ENCODE measurements around the gene HMMR.

HMMR gene

GRCh38 chr5:163458778-163459385, 1.6 kb upstream of the HMMR start:
- TF ChIP-seq CTCF (IDR thresholded peaks at IDR 0.05) (no peak), ZFX (IDR thresholded peaks at IDR 0.05; ENCODE audit: borderline replicate concordance) (no peak)
- H3K27ac ChIP-seq, result peak overlapping the region; percentile 98

- TF ChIP-seq CTCF (IDR thresholded peaks at IDR 0.05) (no peak), ZFX (IDR thresholded peaks at IDR 0.05; ENCODE audit: borderline replicate concordance) (no peak)
Measured at GRCh38 chr5:163459462-163459818, 992 bp upstream of the HMMR start.

GRCh38 chr5:163459819-163460561, 442 bp upstream of the HMMR start, which contains the start of gene NUDCD2:
NUDCD2 (minus strand) TSS chr5:163460102; CDS start chr5:163460050, 52 bp downstream.
- TF ChIP-seq ZFX (IDR thresholded peaks at IDR 0.05; ENCODE audit: borderline replicate concordance), result no peak
- peak; percentile 36 for TF ChIP-seq CTCF (IDR thresholded peaks at IDR 0.05)
- H3K27ac ChIP-seq, result peak within 1 kb of the TSS; percentile 98

More at GRCh38 chr5:163459462-163459818, 992 bp upstream of the HMMR start:
- H3K27ac ChIP-seq, result peak overlapping the region; percentile 98

- H3K27ac ChIP-seq, result peak overlapping the region; percentile 98; the same call in 1 of the 2 replicates
- no peak for TF ChIP-seq CTCF (IDR thresholded peaks at IDR 0.05)
- TF ChIP-seq ZFX (IDR thresholded peaks at IDR 0.05; ENCODE audit: borderline replicate concordance), result no peak
Measured at GRCh38 chr5:163463063-163463435, 2.6 kb downstream of the HMMR start.

- TF ChIP-seq ZFX (IDR thresholded peaks at IDR 0.05; ENCODE audit: borderline replicate concordance) (no peak), CTCF (IDR thresholded peaks at IDR 0.05) (no peak)
- peak overlapping the region; percentile 22; the same call in 1 of the 2 replicates for H3K27ac ChIP-seq
Measured at GRCh38 chr5:163467682-163468081, 7.2 kb downstream of the HMMR start.

GRCh38 chr5:163473635-163474243, 13.3 kb downstream of the HMMR start:
- TF ChIP-seq CTCF (IDR thresholded peaks at IDR 0.05) (peak; percentile 69), ZFX (IDR thresholded peaks at IDR 0.05; ENCODE audit: borderline replicate concordance) (no peak)
- no peak overlapping the region for H3K27ac ChIP-seq

- no peak overlapping the region for H3K27ac ChIP-seq
- TF ChIP-seq CTCF (IDR thresholded peaks at IDR 0.05) (no peak), ZFX (IDR thresholded peaks at IDR 0.05; ENCODE audit: borderline replicate concordance) (no peak)
Measured at GRCh38 chr5:163475411-163475810, 15.0 kb downstream of the HMMR start.

Data from 22Rv1 (cell line).